Right hindlimb (tissue), 1 donor: ENCODE data around the gene ENG.

Source experiments
- DNase-seq: peaks from one replicate; pipeline ENCODE4 v3.0.0-alpha.2; 2018

ENG gene

GRCh38 chr9:127812936-127813675, 41.4 kb downstream of the ENG start:
- no peak for DNase-seq

DNA sequence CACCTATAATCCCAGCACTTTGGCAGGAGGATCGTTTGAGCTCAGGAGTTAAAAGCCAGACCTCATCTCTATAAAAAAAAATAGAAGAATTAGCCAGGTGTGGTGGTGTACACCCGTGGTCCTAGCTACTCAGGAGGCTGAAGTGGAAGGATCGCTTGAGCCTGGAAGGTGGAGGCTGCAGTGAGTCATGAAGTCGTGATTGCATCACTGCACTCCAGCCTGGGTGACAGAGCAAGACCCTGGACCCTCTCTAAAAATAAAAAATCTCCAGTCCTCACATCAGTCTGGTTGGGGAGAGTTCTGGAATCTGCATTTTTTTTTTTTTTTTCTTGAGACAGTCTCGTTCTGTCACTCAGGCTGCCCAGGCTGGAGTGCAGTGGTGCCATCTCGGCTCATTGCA, 42.4 kb downstream of the ENG start:
- DNase-seq: no peak

GRCh38 chr9:127810378-127811187, 43.9 kb downstream of the ENG start:
- no peak for DNase-seq

DNA sequence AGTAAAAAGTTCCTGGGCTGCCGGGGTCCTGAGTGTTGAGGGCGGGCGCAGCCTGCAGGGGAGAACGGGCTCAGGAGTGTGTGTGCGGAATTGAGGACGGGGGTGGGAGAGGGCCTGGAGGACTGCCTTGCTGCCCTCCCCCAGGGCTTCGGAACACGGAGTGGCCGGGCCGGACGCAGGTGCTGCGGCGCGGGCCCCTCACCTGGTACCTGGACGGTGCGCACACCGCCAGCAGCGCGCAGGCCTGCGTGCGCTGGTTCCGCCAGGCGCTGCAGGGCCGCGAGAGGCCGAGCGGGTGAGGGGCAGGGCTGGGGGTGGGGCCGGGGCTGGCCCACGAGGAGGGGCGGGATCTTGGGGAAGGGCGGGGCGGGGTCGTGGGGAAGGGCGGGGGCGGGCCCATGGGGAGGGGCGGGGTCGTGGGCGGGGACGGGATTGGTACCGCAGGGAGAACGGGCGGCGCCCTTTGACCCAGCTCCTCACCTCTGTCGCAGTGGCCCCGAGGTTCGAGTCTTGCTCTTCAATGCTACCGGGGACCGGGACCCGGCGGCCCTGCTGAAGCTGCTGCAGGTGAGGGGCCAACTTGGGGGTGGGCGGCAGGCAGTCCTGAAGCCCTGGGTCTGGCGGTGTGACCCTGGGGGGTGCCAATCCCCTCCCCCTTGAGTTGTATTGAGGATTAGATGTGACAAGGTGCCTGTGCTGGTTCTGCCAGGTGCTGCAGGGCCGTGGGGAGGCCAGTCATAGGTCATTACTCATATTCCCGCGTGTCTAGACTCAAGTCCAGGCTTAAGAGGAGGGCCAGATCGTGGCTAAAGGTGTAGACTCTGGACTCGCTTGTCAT, 44.7 kb downstream of the ENG start:
- DNase-seq: no peak

DNA sequence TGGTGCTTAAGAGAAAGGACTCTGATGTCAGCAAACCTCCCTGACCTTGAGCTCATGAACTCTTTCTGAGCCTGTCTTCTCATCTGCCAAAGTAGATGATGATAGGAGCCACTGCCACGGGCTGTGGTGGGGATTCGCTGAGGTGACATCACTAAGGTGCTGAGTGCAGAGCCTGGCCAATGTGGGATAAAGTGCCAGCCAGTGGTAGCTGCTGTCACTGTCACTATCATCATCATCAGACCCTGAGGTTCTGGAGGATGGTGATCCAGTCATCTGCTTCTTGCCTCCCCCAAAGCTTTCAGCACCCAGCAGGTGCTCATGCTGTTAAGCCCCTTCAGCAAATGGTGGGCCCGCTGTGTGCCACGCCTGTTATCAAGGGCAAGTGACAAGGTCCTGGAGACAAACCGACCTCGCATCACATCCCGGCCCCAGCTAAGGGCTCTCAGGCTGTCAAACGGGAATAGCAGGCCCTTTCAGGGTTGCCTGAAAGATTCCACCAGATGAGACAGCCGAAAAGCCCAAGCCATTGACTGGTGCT, 45.4 kb downstream of the ENG start:
- DNase-seq: no peak

DNA sequence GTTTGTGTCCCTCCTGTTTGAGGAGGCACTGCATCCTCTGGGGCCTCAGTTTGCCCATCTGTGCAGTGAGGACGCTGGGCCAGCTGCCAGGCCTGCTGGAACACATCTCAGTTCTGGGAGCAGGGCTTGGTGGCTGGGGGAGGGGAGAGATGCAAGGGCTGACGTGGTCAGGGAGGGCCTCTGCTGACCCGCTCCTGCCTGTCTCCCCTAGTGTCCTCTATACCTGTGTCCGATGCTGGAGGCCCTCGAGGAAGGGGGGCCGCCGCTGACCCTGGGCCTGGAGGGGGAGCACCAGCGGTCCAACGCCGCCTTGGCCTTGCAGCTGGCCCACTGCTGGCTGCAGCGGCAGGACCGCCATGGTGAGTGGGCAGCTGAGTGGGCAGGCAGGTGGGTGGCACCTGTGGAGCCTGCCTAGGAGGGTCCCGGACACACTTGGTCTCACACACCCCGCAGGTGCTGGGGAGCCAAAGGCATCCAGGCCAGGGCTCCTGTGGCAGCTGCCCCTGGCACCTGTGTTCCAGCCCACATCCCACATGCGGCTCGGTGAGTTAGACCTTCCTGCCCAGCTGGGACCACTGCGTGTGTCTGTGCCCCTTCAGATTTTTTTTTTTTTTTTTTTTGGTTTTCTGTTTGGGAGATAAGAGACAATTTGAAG, 46.0 kb downstream of the ENG start:
- no peak for DNase-seq

DNA sequence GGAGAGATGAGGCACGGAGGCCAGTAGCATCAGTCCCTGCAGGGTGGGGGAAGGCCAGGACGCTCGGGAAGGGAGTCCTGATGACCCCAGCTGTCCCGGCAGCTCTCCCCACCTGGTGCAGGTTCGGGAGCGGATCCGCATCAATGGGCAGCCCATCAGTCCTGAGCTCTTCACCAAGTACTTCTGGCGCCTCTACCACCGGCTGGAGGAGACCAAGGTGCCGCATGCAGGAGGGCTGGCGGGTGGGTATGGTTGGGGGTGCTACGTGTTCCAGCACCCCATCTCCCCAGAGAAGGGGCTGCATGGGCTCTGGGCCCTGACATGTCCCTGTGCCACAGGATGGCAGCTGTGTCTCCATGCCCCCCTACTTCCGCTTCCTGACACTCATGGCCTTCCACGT, 47.6 kb downstream of the ENG start:
- no peak for DNase-seq

DNA sequence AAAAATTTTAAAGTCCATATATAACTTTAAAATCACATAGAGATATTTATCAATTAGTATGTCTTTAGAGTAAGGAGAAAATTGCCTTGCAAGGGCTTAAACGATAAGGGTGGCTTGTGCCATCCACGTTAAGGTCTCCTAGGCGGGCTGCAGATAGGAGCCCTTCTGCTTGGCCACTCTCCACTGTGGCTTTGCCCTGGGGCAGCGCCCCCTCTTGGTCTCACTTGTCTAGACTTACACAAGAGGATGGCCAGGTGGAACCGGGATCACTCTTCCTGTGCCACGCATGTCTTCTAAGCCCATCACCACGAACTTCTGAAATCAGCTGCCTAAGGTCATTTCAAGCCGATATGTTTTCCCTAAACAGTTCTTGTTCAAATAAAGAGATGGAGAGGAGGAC, 48.8 kb downstream of the ENG start:
- no peak for DNase-seq

DNA sequence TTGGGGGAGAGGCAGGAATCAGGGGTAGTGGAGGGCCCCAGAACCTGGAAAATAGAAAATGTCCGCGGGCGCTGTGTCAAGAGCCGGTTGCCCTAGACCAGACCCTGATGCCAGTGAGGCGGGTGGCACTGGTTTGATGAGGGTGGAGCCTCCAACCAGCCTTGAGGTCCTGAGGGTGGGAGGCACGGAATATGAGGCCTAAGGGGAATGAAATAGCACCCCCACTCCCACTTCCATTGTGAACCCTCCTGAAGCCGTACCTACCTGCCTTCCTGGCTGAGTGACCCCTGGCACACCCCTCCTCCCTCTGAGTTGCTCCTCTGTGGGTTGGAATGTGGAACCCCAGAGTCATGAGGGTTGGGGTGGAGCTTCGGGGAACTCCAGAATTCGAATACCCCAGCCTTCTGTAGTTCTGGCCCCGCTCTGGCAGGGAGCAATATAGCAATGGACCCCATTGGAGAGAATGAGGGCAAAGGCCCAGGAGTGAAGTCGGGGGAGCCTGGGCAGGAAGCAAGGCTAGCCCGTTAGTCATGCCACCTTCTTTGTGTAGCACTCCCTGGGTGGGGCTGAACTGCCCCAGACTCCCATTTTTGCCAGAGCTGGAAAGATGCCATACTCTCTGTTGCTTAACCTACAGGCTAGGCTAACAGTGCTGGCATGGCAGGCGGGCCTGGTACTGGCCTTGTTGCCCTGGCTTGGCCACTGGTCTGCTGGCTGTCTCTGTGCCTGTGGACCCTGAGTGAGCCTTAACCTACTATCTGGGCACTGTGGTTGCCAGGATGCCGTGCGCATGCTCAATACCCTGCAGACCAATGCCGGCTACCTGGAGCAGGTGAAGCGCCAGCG, 50.7 kb downstream of the ENG start:
- no peak for DNase-seq

GRCh38 chr9:127802576-127803443, 51.6 kb downstream of the ENG start, which contains the start of gene FPGS:
TSS of gene FPGS (plus strand) at chr9:127802882. CDS start at chr9:127802925, 43 bp downstream.
- peak; percentile 94 for DNase-seq

DNA sequence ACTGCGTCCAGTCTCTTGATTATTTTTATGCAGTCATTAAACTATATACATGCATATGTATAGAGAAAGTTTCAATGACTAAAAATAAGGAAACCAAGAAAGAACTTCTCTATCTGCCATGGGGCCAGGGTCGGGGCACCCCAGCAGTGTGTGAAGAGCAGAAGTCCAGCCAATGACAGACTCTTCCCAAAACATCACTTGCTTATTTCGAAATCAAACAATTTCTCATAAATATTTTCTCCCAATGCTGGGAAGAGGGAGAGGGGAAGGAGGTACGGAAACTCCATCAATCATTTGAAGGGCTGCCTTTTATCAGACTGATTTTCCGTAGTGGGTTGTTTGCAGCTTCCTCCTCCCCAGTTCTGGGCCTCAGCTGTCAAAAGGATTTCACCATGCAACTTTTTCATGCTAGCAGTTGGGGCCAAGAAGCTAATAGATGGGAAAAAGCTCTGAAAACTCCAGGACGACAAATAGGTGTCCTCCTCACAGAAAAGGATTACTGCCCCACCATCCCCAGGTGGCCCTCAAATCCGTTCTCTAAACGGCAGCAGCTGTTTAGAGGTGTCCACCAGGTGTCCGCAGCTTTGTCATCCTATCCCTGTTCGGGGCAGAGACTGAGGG, 52.4 kb downstream of the ENG start:
- DNase-seq: no peak

- no peak for DNase-seq
These were observed 57.5 kb downstream of the ENG start for GRCh38 chr9:127796852-127797370.

GRCh38 chr9:127796225-127796813, 58.1 kb downstream of the ENG start:
- no peak for DNase-seq

DNA sequence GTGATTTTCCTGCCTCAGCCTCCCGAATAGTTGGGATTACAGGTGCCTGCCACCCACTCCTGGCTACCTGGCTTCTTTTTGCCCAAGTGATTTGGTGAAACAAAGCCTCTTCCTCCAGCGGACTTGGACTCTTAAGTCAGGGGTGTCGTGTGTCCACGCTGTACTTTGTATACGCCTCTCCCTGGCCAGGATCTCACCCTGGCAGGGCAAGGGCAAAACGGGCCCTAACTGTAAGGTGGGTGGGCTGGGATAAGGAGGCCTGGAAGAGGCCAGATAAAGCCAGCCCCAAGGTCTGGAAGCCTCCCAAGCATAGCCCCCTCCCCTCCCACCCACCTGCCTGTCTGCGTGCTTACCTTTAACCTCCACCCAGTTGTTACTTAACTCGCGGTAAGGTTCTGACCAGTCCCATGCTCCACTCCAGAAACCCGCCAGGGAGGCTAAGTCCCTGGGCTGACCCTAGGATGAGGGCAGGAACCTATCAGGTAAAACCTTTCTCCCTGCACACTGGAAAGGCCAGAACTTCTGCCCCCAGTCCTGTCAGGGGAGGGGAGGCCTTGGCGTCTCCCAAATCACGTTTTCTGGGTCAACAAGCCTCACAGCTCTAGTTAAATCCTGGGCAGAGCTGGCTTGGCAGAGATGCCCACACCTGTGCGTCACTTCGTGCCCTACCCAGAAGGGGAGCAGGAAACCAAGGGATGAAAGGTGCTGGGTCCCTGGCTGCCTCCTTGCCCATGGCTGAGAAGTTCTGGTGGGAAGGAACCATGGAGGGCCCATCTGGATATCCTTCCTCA, 60.3 kb downstream of the ENG start:
- no peak for DNase-seq

GRCh38 chr9:127793093-127793708, 61.3 kb downstream of the ENG start:
- DNase-seq: no peak

DNA sequence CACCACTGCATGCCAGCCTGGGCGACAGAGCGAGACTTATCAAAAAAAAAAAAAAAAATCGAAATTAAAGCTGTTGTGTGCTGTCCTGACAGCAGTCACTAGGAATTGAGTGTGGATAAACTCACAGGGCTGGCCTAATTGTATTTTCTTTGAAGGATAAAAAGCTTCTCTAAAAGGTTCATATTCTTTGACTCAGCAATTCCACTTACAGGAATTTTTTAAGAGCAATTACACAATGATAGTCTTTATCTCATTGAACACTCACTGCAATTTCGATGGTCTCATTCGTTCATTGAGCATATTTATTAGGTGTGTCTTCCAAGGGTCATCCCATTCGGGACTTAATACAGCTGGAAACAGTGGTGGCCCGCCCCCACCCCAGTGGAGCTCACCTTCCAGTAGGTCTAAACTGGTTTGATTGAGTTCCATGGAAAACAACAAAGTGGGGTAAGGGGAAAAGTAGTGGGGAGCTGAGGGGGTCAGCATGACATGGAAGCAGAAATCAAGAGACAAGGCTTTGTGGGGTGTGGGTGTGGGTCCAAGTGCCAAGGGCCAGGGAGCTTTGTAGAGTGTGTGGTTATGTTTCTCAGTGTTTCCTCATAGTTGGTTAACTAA, 61.9 kb downstream of the ENG start:
- no peak for DNase-seq

- DNase-seq: no peak
These were observed 63.4 kb downstream of the ENG start for GRCh38 chr9:127791085-127791484.
